Stimulated activated CD4-positive, alpha-beta T cell treated with anti-CD3 and anti-CD28 coated beads, Interleukin-2, amount 100 ng/mL, for 4 hours (primary cell): ENCODE data around the gene FOXO3.
A peak's percentile ranks its signal among the peaks of the same experiment; 100 is the strongest.
"Not testable (repeated sequence)": the region's sequence is repeated elsewhere in the genome, so short reads cannot be mapped to it uniquely, and the experiment has no call there.

Source experiments
- DNase-seq: peaks from one replicate; pipeline ENCODE4 v3.0.0-alpha.2; 2020; ENCODE audit warnings: low read depth

Gene FOXO3

DNA sequence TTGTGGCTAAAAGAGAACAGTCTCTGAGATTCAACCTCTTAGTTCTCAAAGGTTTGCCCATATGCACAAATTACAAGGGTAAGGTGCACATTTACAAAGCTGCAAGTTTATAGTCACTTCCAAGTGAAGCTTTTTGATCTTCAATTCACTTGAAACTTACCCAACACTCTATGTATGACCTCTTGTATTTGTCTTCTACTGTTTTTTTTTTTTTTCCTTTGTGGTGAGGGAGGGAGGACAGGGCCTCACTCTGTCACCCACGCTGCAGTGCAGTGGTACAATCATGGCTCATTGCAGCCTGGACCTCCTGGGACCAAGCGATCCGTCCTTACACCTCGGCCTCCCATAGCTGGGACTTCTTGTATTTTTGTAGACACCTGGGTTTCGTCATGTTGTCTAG, 4.5 kb upstream of the FOXO3 start:
- DNase-seq: no peak

DNA sequence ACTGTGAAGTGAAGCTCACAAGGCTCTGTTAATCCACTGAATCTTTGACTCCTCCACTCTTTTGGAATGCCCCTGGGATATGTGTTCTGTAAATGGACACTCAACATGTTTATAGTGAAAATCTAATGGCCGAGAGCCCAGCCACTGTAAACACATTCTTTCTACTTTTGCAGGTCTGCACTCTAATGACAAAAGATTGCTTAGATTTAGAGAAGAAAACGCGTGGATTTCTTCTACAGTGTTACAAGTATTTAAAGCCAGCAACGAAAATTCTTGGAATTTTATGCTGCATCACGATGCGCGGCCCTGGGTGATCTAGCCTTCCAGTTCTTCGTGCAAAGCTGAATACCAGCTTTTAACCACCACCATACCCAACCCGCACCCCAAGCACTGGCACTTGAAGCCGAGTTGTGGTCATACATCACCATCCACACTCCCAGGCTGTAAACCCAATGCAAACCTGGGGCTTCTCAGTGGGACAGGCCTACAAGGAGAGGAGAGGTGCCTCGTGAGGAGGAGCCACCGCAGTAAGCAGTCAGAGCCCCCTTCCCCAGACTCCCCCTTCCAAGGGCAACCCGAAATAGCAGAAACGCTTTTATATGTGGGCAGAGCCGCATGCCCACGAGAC, 3.7 kb upstream of the FOXO3 start:
- DNase-seq: no peak

DNA sequence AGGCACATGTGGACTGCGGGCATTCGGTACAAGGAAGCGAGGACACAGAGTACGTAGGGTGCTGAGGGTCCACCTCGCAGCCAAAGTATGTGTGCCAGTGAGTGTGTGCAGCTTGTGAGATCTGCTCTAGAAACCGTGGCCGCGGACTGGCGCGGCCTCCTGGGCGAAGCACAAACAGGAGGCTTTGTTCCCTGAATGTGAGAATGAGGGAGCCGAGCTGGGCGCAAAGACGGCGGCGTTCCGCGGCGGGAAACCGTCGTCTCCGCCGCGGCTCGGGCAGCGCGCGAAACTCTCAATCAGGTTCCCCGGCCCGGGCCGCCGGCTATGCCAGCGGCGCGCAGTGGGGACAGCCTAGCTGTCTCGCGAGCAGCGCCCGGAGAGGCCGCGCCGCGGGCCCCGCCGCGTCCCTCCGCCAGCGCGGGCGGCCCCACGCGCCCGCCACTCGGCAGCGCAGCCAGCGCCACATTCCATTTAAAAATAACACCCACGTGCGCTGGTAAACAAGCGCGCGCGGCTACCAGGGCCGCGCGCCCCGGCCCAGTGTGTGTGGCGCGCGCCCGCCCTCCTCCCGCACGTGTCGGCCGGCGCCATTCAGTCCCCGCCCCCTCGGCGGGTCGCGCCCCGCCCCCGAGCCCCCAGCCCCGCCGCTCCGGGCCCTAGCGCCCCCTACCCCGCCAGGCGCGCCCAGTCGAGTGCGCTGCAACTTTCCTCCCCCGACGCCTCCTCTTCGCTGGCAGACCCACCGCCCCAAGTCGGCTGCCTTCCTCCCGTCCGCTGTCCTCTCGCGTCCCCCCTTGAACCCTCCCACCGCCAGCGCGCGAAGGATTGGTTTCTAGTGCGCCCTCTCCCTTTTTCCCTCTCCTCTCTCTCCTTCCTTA, 3.0 kb upstream of the FOXO3 start:
- peak; percentile 74 for DNase-seq

DNA sequence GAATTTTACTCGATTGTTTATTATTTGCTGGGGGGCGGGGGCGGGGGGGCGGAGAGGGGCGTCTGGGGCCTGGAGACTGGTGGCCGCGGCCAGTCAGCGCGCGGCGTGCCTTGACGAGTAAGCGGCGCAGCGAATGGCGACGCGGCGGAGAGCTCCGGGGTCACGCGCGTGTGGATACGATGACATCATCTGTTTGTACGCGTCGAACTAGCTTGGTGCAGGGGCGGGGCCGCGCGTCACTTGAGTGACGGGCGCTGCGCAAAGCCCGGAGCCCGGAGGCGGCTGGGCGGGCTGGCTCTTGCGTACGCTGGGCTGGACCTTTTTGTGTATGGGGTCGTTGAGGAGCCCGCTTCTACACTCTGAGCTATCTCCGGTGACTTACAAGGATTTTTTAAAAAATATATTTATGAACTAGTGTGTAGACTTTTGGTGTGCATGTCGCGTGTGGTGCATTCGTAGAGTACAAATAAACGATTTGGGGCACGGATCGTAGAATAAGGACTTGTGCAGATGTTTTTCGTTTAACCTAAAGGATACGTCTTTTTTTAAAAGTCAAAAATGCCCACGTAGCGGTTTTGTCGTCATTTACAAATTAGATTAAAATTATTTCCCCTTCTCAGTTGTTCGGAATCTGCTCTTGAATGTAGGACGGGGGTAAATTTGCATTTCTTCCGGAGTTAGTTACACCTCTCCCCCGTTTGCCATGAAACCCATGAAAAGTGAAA, 2.2 kb upstream of the FOXO3 start:
- DNase-seq: peak; percentile 95

DNA sequence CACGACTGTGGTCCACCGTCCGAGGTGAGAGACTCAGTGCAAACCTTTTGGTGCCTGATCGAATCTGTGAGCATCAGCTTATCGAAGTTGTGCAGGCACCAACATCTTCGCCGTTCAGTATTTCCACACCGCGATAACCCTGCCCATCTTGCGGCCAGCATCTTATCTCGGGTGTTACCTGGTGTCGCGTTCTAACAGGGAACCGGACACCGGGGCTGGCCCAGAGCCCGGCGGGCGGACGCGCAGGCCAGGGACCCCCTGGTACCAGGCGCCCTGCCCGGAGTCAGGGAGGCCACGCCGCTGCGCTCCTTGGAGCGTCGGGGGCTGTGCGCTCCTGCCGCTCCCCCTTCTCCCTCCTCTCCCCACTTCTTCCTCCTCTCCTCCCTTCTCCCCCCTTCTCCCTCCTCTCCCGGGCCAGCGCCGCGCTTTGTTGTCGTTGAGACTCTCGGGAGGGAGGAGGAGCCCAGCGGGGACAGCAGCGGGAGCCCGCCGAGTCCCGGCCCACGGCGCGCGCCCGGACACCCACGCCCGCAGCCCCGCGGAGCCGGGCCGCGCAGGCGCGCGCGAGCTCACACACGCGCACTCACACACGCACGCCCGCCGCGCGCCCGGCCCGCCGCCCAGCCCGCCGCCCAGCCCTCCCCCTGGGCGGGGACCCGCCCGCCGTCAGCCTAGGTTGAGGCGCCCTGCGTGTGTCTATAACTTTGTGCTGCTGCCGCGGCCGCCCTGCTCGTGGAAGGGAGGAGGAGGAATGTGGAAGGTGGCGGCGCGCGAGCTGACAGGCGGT, 1.4 kb upstream of the FOXO3 start:
- DNase-seq: peak; percentile 82

DNA sequence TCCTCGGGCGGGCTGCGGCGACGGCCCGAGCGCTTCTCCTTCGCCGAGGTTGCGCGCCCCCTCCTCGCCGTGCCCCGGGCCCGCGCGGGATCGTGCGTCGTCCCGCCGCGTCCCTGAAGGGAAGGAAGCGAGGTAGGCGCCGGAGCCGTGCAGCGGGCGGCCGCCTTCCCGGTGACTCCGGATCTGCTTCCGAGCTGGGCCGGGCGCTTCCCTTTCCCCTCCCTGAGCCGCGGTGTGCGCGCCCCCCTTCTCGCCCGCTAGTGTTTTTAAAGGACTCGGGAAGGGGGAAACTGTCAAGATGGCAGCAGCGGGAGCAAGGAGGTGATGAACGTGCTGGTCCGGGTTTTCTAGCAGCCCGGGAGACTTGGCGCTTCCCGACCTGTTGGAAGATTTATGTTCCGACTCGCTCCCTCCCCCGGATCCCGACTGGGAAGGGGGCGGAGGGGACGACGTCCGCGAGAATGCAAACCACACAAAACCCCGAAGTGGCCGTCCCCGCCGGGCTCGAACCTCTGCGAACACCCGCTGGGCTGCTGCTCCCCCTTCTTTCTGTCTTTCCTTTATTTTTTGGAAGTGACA, 744 bp upstream of the FOXO3 start:
- no peak for DNase-seq

DNA sequence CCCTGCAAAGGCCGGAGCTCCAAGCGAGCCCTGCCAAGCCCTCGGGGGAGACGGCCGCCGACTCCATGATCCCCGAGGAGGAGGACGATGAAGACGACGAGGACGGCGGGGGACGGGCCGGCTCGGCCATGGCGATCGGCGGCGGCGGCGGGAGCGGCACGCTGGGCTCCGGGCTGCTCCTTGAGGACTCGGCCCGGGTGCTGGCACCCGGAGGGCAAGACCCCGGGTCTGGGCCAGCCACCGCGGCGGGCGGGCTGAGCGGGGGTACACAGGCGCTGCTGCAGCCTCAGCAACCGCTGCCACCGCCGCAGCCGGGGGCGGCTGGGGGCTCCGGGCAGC, 561 bp downstream of the FOXO3 start:
- not testable (repeated sequence) for DNase-seq

DNA sequence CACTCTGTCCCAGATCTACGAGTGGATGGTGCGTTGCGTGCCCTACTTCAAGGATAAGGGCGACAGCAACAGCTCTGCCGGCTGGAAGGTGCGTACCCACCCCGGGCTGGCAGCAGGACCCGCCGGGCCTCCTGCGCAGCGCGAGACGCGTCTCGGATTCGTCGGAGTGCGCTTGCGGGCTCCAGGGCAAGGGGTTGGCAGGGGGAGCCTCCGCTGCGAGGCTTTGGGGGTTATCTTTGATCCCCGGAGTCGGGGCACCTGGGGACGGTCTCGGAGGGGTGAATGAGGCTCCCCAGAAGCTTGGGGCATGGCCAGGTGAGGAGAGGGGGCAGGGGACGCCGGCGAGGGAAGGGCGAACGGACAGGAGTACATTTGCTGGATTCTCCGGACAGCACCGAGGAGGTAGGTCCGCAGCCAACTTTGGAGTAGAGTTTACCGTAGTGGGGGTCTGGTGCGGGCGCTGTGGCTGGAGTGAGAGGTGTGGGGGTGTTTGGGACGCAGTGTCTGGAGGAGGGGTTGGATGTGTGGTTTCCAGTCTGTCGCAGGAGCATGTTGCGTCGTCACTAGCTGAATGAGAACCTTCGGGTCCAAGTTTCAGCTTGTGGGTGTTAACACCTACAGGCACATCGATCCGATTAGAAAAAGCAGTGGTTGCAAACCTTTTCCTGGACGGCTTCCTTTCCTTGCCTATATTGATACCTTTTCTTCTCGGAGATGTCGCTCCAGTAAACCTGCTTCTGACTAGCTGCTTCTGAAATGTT, 1.2 kb downstream of the FOXO3 start:
- no peak for DNase-seq

DNA sequence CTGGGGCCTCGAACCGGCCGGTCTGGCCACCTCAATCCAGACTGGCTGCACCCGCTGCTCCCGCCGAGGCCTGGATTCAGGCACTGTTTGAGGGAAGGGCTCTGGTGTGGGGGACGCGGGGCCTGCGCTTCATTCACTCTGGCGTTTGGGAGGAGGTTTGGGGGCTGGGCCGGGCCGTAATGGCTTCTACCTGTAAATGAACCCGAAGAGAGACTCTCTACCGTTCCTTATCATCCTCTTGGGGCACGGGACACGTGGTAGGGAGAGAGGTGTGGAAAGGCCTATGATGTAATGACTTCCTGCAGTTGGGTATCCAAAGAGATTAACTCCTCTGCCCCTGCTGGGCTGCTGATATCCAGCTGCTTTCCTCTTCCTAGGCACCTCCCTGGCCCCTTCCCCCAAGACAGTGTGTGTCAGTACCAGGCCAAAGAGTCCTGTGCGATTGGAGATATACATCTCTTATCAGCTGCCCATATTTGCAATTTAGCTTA, 1.8 kb downstream of the FOXO3 start:
- DNase-seq: no peak

DNA sequence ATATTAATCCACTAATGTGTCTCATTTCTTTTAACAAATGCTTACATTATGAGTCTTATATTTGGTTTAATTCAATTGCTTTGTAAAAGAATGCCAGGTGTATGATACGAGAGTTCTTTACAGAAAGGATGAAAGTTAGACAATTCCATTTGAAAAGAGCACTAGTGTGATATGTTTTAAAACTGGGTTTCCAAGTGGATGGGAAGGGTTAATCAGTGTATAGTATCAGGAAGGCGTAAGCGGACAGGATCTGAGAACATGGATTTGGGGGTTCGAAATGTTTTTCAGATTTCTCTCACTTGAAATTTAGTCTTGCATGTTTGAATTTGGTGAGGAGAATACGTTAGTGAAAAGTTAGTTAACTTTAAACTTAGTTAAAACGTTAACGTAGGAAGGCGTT, 2.6 kb downstream of the FOXO3 start:
- DNase-seq: no peak

DNA sequence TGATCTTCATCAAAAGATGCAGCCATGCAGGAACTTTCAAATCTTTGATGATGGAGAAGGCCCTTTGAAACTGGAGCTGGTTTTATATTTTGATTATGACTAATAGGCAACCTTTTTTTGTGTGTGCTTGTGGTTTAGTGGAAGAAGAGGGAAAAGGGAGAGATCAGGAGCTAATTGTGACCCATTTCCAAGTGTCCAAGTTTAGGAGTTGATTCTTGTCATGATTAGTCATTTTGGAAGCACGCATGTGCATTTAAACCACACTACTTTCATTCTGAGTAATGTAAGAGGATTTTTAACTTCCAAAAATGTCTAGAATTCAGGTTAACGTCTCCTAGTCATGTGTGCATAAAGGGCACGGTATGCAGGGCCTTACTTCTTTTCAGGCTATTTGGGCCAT, 3.5 kb downstream of the FOXO3 start:
- DNase-seq: no peak

DNA sequence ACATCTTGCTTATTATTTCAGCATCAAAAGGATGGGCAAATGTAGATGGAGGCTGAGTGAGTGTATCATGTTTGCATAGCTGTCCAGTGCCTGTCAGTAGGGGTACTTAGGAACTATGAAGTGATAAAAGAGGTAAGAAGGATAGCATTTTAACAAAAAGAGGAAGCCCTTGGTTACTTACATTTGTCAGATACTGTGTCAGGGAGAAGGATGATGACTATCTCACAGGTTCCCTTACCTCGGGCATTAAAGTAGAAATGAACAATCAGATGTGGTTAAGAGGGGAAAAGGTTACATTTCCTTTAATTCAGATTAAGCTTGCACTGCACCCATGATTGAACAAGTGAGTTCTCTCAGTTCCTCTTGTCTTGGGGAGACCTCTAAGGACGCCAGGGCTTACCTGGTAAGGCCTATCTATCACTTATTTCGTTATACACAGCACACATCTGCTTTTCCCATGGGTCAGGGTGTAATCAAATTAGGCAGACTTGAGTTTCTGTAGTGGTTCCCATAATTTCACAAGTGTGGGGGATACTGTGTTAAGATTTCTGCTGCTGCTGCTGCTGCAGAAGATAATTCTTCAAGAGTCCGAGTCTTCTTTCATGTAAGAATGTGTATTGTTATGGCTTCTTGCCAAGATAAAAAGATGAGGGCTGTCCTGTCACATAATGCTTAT, 4.5 kb downstream of the FOXO3 start:
- DNase-seq: no peak

DNA sequence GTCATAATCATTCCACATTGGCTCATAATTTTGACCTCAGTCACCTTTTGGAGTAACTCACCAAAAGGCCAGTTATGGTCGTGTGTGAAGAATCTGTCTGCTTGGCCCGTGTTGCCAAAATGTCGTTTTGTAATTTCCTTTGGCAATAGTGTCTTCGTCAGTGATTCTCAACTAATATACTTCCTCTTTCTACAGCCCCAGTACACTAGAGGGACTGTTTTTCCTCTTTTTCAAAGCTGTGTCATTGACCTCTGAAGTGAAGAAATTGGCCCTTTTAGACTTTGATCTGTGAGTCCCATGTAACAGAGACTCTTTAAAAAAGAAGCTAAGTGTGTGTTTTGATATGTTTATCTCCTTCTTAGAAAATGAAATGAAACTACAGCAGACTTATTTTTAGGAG, 5.2 kb downstream of the FOXO3 start:
- DNase-seq: no peak

DNA sequence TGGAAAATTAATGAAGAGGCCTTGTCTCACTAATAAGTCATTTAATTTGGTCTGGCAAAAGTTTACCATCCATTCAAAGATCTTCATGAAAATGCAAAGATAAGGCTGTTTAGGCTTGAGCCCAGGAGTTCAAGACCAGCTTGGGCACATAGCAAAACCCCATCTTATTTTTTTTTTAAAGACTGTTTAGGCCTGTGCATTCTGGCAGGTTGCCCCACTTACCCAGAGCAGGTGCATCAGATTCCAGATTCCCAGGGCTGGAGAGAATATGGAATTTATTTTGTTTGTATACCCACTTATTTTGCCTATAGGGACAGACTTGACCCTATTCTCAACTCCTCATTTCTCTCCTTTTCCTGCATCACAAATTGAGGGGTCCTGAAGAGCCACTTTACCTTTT, 5.7 kb downstream of the FOXO3 start:
- no peak for DNase-seq

DNA sequence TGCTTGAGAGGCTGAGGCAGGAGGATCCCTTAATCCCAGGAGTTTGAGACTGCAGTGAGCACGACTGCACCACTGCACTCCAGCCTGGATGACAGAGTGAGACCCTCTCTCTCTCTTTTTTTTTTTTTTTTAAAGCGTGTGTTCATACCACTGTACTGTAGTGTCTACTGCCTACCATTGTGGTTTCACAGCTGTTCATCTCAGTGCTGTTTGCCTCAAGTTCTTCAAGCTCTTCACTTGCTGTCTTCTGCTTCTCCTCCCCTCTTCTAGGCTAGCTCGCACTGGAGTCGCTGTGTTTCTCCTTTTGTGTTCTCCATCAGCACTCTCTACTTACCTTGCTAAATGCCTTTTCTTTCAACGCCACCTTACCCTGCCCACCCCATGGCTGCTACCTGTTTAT, 7.4 kb downstream of the FOXO3 start:
- no peak for DNase-seq

DNA sequence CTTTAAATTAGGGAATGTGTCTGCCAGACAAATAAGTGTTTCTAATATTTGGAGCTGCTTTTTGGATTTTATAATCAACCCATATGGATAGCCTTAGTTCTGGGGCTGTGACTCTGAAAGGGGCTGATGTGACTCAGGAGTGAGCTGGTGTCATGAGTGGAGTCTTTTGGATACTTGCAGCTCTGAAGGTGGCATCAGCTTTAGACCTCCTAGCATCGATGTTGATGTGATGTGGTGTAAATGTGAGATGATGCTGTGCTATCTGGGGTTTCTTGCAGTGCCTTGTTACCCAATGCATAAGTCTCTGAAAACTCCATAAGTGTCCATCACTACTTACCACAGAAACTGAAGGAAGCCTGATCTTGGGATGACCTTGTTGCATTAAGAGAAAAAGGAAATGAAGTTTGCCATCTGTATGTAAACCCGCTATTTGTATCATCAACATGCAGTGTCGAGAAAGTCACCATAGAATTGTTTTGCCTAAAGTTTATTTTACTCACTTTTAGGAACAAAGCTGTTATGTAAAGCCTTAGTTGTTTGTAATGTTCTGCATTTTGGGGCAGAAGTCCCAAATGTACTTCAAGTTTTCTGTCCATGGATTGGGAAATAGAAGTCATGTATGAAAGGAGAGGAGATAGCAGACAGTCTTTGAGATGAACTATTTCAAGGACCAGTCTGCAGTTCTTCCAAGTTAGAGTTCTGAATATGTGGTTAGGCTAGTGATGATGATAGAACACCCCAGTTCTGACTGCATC, 8.0 kb downstream of the FOXO3 start:
- no peak for DNase-seq

DNA sequence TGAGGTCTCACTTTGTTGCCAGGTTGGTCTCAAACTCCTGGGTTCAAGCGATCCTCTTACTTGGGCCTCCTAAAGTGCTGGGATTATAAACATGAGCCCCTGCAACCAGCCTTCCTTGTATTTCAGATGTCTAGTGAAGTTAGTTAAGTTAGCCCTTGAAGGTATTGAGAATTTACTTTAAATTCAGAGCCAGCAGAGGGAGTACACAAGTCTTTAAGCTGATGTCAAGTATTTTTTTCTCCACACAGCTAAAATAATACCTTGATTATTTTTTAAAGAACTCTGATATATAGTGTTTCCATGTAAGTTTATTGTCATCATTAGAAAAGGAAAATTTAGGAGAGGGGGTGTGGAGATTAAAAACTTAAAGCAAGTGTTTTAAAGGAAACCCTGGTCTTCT, 9.8 kb downstream of the FOXO3 start:
- DNase-seq: no peak

DNA sequence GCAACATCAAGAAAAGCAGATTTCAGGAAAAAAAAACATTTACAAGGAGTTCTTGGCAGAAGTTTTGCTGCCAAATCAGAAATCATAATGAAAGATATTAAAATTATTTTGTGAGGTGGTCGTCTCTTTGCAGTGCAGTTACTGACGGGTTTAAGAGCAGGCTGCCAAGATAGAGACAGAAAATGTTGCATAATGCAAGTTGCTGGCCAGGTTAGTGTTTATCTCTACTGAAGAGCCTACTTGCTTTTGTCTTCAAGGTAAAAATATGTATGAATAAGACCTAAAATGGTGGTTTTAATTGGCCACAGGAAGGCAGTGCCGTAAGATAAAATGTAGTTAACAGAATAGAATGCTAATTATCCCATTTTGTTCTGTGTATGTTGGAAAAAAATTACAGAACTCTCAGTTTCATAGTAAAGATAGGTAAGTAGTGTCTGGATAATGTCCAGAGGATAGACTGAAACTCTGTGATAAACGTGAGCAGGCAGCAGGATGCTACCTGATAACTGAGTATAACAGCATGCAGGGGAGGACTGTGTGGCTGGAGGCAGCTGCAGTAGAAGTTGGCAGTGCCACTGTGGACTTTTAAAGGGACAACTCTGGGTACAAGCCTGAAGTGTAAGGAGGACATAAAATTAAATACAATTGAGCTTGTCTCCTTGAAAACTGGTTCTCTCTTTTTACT, 13.9 kb downstream of the FOXO3 start:
- no peak for DNase-seq

DNA sequence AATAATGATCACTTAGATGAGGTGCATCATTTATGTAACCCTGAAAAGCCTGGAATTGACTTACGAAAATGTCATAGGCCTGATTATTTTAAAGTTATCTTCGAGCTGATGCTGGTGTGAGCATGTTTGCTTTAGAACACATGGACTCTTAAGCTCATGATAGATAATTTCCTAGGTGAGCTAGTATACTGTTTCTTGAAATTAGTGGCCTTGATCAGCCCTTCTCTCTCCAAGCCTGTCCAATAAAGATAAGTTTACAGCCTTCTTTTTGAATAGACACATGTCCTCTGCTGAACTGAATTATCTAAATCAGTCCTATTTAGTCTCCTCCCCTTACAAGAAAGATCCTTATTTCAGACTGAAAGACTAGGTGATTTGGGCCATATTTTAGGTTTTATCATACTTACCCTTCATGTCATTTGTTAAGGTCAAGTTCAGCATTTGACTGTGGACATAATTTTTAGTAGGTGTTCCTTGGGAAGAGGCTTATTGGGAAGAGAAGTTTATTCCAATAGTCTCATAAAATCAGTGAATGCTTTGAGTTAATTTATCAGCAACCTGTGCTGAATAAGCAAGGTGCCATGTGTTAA, 15.3 kb downstream of the FOXO3 start:
- DNase-seq: no peak
